HCEC 1CT (cell line): ENCODE measurements around the gene MARCHF9.

ENCODE experiments used
- DNase-seq: peaks from one replicate; pipeline ENCODE4 v3.0.0-alpha.2; 2017

Gene MARCHF9

DNA sequence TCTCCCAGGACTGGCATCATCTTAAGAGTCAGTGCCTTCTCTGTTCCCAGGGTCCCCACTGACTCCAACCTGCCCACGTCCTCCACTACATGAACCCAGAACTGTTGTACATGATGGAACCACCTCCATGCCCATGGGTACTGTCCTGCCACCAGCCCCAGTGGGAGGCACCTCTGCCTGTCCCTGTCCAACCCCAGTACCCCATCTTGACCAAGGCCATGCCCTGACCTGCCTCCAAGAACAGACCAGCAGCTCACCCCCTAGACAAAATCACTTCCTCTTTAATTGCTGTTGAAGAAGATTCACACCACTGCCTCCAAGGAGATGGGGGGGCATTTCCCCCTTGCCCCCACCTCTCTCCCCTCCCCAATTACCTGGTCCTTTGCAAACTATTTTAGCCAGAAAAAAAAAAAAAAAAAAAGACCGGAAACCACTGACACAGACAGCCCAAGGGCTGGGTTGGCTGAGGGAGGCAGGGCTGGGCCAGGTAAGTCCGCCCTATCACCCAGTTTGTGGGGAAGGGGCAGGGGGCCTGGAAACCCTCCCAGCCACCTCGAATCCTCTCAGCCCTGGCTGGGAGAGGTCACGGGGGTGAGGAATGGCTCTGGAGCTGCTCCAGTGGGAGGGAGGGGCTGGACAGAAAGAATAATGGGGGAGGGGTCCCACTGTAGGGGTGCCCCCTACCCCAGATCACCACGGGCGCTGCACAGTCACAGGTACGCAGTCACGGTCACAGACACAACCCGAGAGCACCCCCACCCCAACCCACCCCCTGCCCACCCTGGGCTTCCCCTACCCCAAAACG is 29.8 kb upstream of the MARCHF9 start:
- no peak for DNase-seq

- DNase-seq, result no peak
Measured at GRCh38 chr12:57725851-57726150, 29.1 kb upstream of the MARCHF9 start.

- peak; percentile 87 for DNase-seq
Measured at GRCh38 chr12:57726151-57726883, 28.6 kb upstream of the MARCHF9 start.

DNA sequence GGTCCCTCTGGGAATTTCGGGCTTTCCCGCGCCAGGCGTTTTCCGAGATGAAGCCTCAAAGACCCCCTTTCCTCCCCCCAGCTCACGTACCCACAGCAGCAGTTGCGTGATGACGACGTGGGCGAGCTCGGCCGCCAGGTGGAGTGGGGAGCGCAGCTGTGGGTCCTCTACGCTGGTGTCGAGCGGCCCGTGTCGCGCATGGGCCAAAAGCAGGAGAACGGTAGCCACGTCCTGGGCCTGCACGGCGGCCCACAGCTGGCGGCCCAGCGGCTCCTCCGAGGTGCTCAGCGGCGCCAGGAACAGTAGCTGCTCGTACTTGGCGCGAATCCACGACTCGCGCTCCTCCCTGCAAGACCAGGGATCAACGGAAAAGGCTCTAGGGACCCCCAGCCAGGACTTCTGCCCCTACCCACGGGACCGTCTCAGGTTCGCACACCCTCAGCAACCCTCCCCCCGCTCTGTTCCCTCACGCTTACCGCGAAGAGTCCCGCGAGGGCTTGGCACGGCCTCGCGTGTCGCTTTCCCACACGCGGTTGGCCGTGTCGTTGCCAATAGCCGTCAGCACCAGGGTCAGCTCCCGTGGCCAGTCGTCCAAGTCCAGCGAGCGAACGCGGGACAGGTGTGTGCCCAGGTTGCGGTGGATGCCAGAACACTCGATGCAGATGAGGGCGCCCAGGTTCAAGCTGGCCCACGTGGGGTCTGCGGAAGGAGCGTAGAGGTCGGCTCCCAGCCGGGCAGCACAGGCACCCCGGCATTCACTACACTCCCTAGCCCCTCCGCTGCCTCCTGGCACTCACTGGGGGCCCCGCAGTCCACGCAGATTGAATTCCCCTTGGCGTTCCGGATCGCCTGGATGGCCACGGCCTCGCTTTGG is 27.8 kb upstream of the MARCHF9 start:
- DNase-seq, result no peak

DNA sequence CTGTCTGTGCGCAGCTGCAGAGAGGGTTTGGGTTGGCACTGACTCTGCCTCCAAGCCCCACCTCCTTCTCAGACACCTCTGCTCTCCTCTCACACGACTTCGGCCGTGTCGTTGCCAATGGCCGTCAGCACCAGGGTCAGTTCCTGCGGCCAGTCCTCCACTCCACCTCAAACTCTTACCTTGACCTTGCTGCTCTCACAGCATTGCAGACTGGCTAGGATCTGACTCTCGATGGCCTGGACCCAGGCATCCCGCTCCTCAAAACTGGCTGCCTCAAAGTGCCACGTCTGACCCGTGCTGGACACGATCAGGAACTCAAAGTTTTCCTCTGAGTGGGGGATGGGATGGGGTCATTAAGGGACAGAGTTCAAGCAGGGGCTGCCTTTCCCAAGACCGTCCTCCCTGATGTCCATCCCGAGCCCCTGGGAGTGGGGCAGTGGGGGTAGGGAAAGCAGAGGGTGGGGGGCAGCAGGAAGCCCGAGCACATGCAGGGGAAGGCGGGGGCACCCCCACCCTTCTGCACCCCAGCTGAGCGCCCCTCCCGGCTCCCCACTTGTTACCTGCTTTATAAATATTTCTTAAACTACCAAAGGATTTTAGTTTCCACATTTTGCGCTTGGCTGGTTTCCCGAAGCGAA is 27.0 kb upstream of the MARCHF9 start:
- no peak for DNase-seq

- no peak for DNase-seq
Measured at GRCh38 chr12:57729321-57729844, 25.5 kb upstream of the MARCHF9 start.

- no peak for DNase-seq
Measured at GRCh38 chr12:57730336-57731067, 24.4 kb upstream of the MARCHF9 start.

DNA sequence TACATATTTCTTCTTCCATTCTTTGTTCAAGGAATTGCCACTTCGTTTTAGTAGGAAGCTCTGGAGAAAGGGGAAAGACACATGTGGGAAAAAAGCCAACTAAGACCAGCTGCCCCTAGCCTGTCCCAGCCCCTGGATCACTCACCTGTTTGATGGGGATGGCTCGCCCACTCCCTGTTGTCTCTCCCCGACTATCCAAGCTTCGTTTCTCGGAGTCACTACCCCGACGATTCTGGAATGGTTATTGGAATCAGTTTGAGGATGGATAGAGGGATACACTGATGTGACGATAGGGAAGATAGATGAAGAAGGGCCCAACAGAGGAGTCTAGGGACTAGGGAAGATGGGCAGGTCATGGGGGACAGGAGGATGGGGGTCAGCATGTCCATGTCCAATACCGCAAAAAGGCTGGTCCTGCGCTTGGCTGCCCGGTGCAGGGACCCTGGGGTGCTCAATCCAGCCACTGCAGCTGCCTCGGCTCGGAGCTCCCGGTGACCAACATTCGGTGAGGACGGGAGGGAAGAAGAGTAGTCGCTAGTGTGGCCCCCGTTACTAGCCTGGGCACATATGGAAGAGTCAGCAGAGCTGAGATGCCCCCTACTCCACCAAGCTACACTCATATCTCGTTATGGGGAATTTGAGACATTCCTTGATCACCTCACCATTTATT is 23.4 kb upstream of the MARCHF9 start:
- no peak for DNase-seq

- DNase-seq, result no peak
Measured at GRCh38 chr12:57732270-57732669, 22.6 kb upstream of the MARCHF9 start.

DNA sequence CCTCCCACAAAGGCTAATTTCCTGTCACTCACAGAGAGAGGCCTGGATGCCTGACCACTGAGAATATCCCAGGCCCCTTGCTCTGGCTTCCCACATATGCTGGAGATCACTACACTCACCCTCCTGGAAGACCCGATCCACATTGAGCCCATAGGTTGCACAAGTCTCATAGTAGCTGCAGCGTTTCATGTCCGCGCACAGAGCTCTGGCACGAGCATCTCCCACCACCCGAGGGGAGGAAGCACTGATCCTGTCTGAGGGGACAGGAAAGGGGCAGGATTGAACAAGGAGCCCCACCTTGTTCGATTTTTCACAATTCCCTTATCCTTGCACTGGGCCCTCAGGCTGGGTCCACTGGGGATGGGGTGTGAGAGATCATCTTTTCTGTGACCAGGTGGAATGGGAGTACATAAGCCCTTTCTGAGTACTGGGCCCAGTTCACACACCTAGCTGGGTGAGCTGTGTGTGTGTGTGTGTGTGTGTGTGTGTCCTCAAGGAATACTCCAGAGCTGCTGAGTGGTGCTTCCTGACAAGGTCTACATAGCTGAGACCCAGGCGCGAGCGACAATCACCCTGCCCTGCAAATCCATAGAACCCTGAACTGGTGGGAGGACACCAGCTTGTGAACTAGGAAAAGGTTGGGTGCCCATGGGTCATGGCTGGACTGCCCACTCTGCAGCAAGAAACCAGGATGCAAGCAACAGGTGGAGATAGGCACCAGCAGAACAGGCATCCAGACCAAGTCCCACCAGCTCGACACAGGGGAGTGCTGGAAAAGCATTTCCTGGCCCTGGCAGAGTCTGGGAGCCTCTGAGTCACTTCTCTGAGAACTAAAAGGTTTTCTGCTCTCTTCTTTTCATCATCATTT is 21.9 kb upstream of the MARCHF9 start:
- no peak for DNase-seq

GRCh38 chr12:57733928-57734327 is 21.0 kb upstream of the MARCHF9 start:
- DNase-seq, result no peak

DNA sequence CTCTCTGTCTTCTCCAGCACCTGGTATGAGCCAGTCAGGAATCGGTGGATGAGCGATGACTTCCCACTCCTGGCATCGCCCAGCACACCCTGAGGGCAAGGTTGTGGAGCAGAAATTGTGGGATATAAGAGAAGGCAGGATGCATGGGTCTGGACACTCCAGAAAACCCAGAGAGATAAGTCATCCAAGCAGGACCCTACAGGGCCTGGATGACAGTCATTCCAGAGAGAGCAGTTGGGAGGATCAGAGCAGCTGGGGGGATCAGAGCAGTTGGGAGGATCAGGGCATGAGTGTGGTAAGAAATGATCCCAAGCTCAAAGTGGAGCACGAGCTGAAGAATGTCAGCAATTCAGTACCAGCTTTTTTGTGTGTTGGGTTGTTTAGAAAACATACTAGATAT is 20.3 kb upstream of the MARCHF9 start:
- DNase-seq, result no peak

DNA sequence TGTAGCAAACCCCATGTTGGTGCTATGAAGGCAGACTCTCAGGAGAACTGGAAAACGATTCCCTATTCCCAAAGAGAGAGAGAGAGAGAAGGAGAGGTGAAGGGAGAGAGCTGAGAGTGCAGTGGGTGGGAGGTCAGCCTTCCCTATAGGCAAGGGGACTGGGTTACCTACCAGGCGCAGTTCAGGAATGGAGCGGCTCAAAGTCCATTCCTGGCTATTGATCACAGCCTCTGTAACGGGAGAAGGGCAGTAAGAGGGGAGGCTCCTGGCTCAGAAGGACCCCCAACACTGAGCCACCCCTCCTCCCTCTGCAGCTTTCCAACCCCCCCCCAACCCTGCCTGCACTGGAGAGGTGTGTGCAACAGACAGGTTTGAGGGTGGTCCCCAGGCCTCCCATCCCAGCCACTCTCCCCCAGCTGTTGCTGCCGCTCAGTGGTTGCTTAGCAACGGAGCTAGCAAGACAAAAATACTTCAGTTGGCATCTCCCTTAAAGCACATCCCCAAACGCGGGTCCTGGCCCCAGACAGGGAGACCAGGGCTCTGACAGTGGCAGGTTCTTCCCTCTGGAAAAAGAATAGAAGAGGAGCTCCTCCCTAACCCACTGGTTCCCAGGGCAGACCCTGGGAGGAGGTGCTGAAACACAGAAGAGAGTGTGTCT is 19.6 kb upstream of the MARCHF9 start:
- no peak for DNase-seq

- peak; percentile 57 for DNase-seq
Measured at GRCh38 chr12:57735952-57736740, 18.8 kb upstream of the MARCHF9 start.

GRCh38 chr12:57736741-57737466 is 18.0 kb upstream of the MARCHF9 start:
- DNase-seq, result no peak

DNA sequence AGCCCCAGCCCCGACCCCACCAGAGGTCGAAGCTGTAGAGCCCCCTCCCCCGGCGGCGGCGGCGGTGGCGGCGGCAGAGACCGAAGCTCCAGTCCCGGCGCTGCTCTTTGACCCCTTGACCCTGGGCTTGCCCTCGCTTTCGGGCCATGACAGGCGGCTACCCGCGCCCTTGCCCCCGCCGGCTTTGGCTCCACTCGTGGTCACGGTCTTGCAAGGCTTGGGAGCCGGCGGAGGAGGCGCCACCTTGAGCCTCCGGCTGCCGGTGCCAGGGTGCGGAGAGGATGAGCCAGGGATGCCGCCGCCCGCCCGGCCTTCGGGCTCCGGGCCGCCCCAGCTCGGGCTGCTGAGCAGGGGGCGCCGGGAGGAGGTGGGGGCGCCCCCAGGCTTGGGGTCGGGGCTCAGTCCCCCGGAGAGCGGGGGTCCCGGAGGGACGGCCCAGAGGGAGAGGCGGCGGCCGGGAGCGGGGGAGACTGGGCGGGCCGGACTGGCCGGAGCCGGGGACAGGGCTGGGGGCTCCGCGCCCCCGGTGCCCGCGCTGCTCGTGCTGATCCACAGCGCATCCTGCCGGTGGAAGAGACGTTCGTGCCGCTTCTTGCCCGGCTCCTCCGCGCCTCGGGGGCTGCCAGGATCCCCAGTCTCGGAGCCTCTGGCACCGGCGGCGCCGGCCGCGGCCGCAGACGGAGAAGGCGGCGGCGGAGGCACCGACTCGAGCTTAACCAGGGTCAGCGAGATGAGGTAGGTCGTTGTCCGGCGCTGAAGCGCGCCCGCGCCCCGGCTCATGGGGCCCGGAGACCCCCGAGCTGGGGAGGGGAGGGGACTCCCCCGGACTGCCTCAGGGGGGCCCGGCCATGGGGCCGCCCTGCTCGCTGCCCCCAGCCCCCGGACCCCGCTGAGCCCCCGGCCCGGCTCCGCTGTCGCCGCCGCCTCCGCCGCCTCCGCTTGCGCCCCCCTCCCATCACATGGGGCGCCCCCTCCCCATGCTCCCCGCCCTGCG is 17.1 kb upstream of the MARCHF9 start:
- no peak for DNase-seq

DNA sequence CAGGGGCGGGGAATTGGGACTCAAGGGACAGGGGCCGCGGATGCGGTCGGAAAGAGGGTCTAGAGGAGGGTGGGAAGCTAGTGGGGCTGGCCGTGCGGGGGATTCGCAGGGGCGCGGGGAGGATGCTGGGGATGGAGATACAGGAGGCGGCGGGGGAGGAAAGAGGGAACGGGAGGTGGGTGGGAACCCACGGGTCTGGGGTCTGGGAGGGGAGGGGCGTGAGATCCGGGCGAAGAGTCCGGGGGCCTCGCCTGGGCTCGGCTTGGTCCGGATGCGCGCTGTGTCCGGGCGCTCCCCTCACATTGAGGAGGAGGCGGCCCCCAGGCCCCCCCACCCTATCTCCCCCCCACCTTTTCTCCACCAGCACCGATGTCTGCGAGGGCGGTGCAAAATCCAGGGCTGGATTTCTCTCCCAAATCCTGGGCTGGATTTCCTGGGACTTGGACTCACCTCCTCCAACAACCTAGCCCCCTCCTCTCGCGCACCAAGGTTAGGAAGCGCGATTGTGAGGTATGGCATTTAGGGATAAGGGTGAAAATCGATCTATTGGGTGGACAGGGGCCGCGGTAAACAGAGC is 16.2 kb upstream of the MARCHF9 start, which contains the start of gene AGAP2:
AGAP2 (minus strand) TSS at position 82 of the 577 bp plus-strand sequence. CDS start 496 bp downstream, outside the sequence.
- no peak for DNase-seq
